CD14-positive monocyte (primary cell): ENCODE results near the gene OPN1SW. TPM values are rescaled to one million over a fixed set of nuclear protein-coding genes. Genes with fewer than 3 reads are reported as not detected.

Experiments used
- DNase-seq, 3 donors: peaks; one replicate each; pipeline ENCODE4 v3.0.0-alpha.2; 2011 to 2022
- H2AFZ ChIP-seq: 2 replicates; pipeline ENCODE4 v1.6.0; 2012; ENCODE audit warnings: mild to moderate bottlenecking, low read depth, low read length, inconsistent platforms; ENCODE audit not compliant: insufficient read depth, poor library complexity, severe bottlenecking
- H3K27ac ChIP-seq, 2 donors: 1 replicate in 1 of 2; 2 replicates in 1 of 2; pipeline ENCODE4 v1.5.1; 2012 to 2013; ENCODE audit warnings: low read length in 2 of 2, control low read depth in 1 of 2, inconsistent platforms in 1 of 2, low read depth in 1 of 2, mild to moderate bottlenecking in 1 of 2
- H3K27me3 ChIP-seq, 2 donors: one replicate each; pipeline versions ENCODE4 v1.6.0 to v1.6.1; 2011 to 2013; ENCODE audit warnings: low read length in 2 of 2; ENCODE audit not compliant: control insufficient read depth in 2 of 2, insufficient read depth in 2 of 2
- H3K36me3 ChIP-seq, 2 donors: replicated peaks in 1 of 2; 1 replicate in 1 of 2; 2 replicates in 1 of 2; pipeline versions ENCODE4 v1.5.1 to v1.6.1; 2012 to 2013; ENCODE audit warnings: low read length in 2 of 2, control low read depth in 1 of 2, inconsistent platforms in 1 of 2, mild to moderate bottlenecking in 1 of 2; ENCODE audit not compliant: insufficient read depth in 2 of 2, control insufficient read depth in 1 of 2
- H3K4me1 ChIP-seq, 2 donors: 1 replicate in 1 of 2; 2 replicates in 1 of 2; pipeline versions ENCODE4 v1.5.1 to v1.6.1; 2012 to 2013; ENCODE audit warnings: low read length in 2 of 2, control low read depth in 1 of 2, inconsistent platforms in 1 of 2, mild to moderate bottlenecking in 1 of 2, moderate library complexity in 1 of 2; ENCODE audit not compliant: insufficient read depth in 2 of 2, control insufficient read depth in 1 of 2
- H3K4me2 ChIP-seq: replicated peaks from 2 replicates; pipeline ENCODE3; 2012; ENCODE audit warnings: low read length, moderate library complexity, mild to moderate bottlenecking; ENCODE audit not compliant: poor library complexity, severe bottlenecking; ENCODE audit errors: extremely low read depth
- H3K4me3 ChIP-seq, 3 experiments: fragments of 200-600 bp in 1 of 3; sonication (generic) in 1 of 3; replicated peaks in 1 of 3; 1 replicate in 2 of 3; 2 replicates in 1 of 3; pipeline ENCODE4 v1.5.1; 2011 to 2013; ENCODE audit warnings: low read length in 3 of 3, mild to moderate bottlenecking in 3 of 3, control low read depth in 2 of 3, low read depth in 2 of 3, inconsistent platforms in 1 of 3, moderate library complexity in 1 of 3
- H3K79me2 ChIP-seq: 2 replicates; pipeline ENCODE4 v1.6.0; 2012; ENCODE audit warnings: mild to moderate bottlenecking, control low read depth, inconsistent platforms, low read length, moderate library complexity; ENCODE audit not compliant: insufficient read depth
- H3K9ac ChIP-seq: 2 replicates; pipeline ENCODE4 v1.6.0; 2017; ENCODE audit warnings: low read length, mild to moderate bottlenecking; ENCODE audit not compliant: insufficient read depth, poor library complexity, severe bottlenecking
- H3K9me3 ChIP-seq, 2 donors: replicated peaks in 1 of 2; 1 replicate in 1 of 2; 2 replicates in 1 of 2; pipeline versions ENCODE4 v1.5.1 to v1.6.1; 2012 to 2013; ENCODE audit warnings: low read length in 2 of 2, control low read depth in 1 of 2; ENCODE audit not compliant: control insufficient read depth in 1 of 2, insufficient read depth in 1 of 2
- H4K20me1 ChIP-seq: 2 replicates; pipeline ENCODE4 v1.6.0; 2012; ENCODE audit warnings: mild to moderate bottlenecking, low read length, control low read depth, moderate library complexity; ENCODE audit not compliant: insufficient read depth
- H3K27ac Mint-ChIP-seq, 7 donors: one replicate each; pipeline ENCODE4 v1.8.0; 2020; ENCODE audit warnings: mild to moderate bottlenecking in 7 of 7, mixed read lengths in 7 of 7, moderate library complexity in 6 of 7, inconsistent platforms in 2 of 7
- H3K27me3 Mint-ChIP-seq, 3 donors: one replicate each; pipeline ENCODE4 v1.8.0; 2021 to 2022; ENCODE audit warnings: low read depth in 3 of 3, mild to moderate bottlenecking in 3 of 3, mixed read lengths in 3 of 3, moderate library complexity in 3 of 3, inconsistent platforms in 1 of 3
- H3K36me3 Mint-ChIP-seq, 2 donors: one replicate each; pipeline ENCODE4 v1.8.0; 2020; ENCODE audit warnings: mixed read lengths in 2 of 2, inconsistent platforms in 1 of 2, mild to moderate bottlenecking in 1 of 2
- H3K4me1 Mint-ChIP-seq: one replicate; pipeline ENCODE4 v1.8.0; 2020; ENCODE audit warnings: mild to moderate bottlenecking, mixed read lengths
- H3K4me3 Mint-ChIP-seq, 2 donors: one replicate each; pipeline ENCODE4 v1.8.0; 2020; ENCODE audit warnings: mild to moderate bottlenecking in 2 of 2, mixed read lengths in 2 of 2, moderate library complexity in 1 of 2
- H3K9me3 Mint-ChIP-seq, 7 donors: one replicate each; pipeline ENCODE4 v1.8.0; 2020 to 2022; ENCODE audit warnings: mixed read lengths in 7 of 7, mild to moderate bottlenecking in 6 of 7, moderate library complexity in 6 of 7, inconsistent platforms in 2 of 7
- WGBS: methylation state at CpG from one replicate; pipeline ENCODE4 v1.1.5; 2013; ENCODE audit warnings: missing lambda C conversion rate; ENCODE audit not compliant: insufficient coverage; 5-methylcytosine and 5-hydroxymethylcytosine counted together
- intact Hi-C, 2 donors: fragments of 100-400 bp; cut with micrococcal nuclease; formaldehyde crosslinking; loops; one replicate each; pipeline versions ENCODE4 v1.15.0 to v1.15.1; 2023
- polyA plus RNA-seq, 3 donors: library from polyadenylated mRNA; depleted of rRNA in 1 of 3; unstranded in 2 of 3; stranded (reverse) in 1 of 3; fragments of 300-500 nt in 2 of 3; fragments of >200 nt in 1 of 3; fragmentation: Illumina TruSeq in 2 of 3; gene quantifications; 1 replicate in 2 of 3; 2 replicates in 1 of 3; pipeline ENCODE4 v1.2.3, GENCODE V29; 2012 to 2021
- TF ChIP-seq, protein P1 (sequence below): fragments of 200-600 bp; IDR thresholded peaks from one replicate; pipeline ENCODE4 v1.8.0; 2022; ENCODE audit warnings: antibody characterized with exemption, mild to moderate bottlenecking

OPN1SW gene
- polyA plus RNA-seq, 3 donors: not detected

DNA sequence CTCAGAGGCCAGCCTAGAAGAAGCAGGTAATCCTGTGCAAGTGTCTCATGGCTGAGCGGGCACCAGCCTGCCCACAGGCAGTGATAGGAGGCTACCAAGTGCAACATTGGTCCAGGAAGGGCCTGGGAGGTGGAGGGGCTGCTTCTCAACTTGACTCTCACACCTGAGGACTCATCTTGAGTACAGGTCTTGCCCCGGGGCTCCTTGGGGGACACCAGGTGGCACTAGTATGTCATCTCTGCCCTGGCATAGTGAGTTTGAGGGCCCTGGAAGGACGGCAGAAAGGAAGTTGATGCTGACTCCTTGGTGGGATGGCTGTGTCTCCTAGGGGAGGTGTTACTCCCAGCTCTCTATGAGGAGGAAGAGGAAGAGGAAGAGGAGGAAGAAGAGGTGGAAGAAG is 18.4 kb upstream of the OPN1SW start:
- Histone ChIP-seq H3K4me3 (no peak overlapping the region), H4K20me1 (no peaks in the 10 kb centered on the region), H3K27ac (no peak overlapping the region), H3K4me1 (peaks cover 19 to 21% of the 10 kb centered on the region in 2 donors), H3K9ac (no peak overlapping the region), H3K79me2 (no peaks in the 10 kb centered on the region), H3K27me3 (peaks cover 10 to 31% of the 10 kb centered on the region in 2 donors), H2AFZ (no peak overlapping the region), H3K9me3 (no peaks in the 10 kb centered on the region), H3K36me3 (no peaks in the 10 kb centered on the region), H3K4me2 (no peak overlapping the region)
- no peak overlapping the region for H3K4me3 Mint-ChIP-seq
- no peak for DNase-seq
- H3K4me1 Mint-ChIP-seq: peaks cover 19% of the 10 kb centered on the region
- 54% methylated on average over 3 of the region's 3 CpGs for WGBS
- H3K27me3 Mint-ChIP-seq: peaks cover 25 to 41% (median 36%) of the 10 kb centered on the region in 3 donors
- H3K27ac Mint-ChIP-seq: peak overlapping the region in 1 of 7 donors; percentile 12
- H3K9me3 Mint-ChIP-seq: peaks cover 0 to 8% (median 2%) of the 10 kb centered on the region in 7 donors
- intact Hi-C loops: no loop called here
- TF ChIP-seq, protein P1, sequence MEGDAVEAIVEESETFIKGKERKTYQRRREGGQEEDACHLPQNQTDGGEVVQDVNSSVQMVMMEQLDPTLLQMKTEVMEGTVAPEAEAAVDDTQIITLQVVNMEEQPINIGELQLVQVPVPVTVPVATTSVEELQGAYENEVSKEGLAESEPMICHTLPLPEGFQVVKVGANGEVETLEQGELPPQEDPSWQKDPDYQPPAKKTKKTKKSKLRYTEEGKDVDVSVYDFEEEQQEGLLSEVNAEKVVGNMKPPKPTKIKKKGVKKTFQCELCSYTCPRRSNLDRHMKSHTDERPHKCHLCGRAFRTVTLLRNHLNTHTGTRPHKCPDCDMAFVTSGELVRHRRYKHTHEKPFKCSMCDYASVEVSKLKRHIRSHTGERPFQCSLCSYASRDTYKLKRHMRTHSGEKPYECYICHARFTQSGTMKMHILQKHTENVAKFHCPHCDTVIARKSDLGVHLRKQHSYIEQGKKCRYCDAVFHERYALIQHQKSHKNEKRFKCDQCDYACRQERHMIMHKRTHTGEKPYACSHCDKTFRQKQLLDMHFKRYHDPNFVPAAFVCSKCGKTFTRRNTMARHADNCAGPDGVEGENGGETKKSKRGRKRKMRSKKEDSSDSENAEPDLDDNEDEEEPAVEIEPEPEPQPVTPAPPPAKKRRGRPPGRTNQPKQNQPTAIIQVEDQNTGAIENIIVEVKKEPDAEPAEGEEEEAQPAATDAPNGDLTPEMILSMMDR: no peak
- peaks cover 0 to 4% of the 10 kb centered on the region in 2 donors for H3K36me3 Mint-ChIP-seq

GRCh38 chr7:128793181-128793547 is 17.6 kb upstream of the OPN1SW start:
- Histone ChIP-seq H3K4me2 (no peak overlapping the region), H3K79me2 (no peaks in the 10 kb centered on the region), H4K20me1 (no peaks in the 10 kb centered on the region), H2AFZ (no peak overlapping the region), H3K27ac (no peak overlapping the region), H3K4me1 (peaks cover 19 to 21% of the 10 kb centered on the region in 2 donors), H3K36me3 (no peaks in the 10 kb centered on the region), H3K9ac (no peak overlapping the region), H3K4me3 (no peak overlapping the region), H3K9me3 (no peaks in the 10 kb centered on the region), H3K27me3 (peaks cover 15 to 39% of the 10 kb centered on the region in 2 donors)
- no peak overlapping the region for H3K27ac Mint-ChIP-seq
- H3K4me1 Mint-ChIP-seq: peaks cover 19% of the 10 kb centered on the region
- peak overlapping the region in 1 of 2 donors; percentile 42 for H3K4me3 Mint-ChIP-seq
- H3K27me3 Mint-ChIP-seq: peaks cover 31 to 45% (median 44%) of the 10 kb centered on the region in 3 donors
- DNase-seq: no peak
- H3K36me3 Mint-ChIP-seq: peaks cover 0 to 4% of the 10 kb centered on the region in 2 donors
- intact Hi-C loops: no loop called here
- WGBS: no CpG with 5 or more reads among the region's 5 CpGs
- TF ChIP-seq, protein P1: no peak
- peaks cover 0 to 8% (median 2%) of the 10 kb centered on the region in 7 donors for H3K9me3 Mint-ChIP-seq
